ENCODE measurements around the gene IGF2BP3. TPM values are rescaled to one million over a fixed set of nuclear protein-coding genes. Genes with fewer than 3 reads are reported as not detected.

Gene IGF2BP3
- total and polyA plus RNA-seq, 8 donors: 1.8 to 63.2 (median 57.4) TPM

- peak overlapping the region in 1 of 2 donors; percentile 48 for H3K4me3 ChIP-seq
- no peak overlapping the region for H3K27ac ChIP-seq
- peaks cover 98 to 100% of the 10 kb centered on the region in 2 donors for H3K27me3 ChIP-seq
- ATAC-seq (no peak), DNase-seq (no peak)
- TF ChIP-seq CTCF (IDR thresholded peaks at IDR 0.05): no peak
- no peaks in the 10 kb centered on the region for H3K9me3 ChIP-seq
- no peaks in the 10 kb centered on the region for H3K36me3 ChIP-seq
- intact Hi-C loops (cut with DNase I): no loop called here
- H3K4me1 ChIP-seq: peaks cover 15 to 34% of the 10 kb centered on the region in 2 donors
Measured at GRCh38 chr7:23474829-23475575, 4.7 kb upstream of the IGF2BP3 start.

- intact Hi-C loops (cut with DNase I): no loop called here
- TF ChIP-seq CTCF (IDR thresholded peaks at IDR 0.05): no peak
- peaks cover 18 to 42% of the 10 kb centered on the region in 2 donors for H3K4me1 ChIP-seq
- DNase-seq (peak; percentile 85 to 98 (median 94)), ATAC-seq (peak; percentile 91)
- H3K36me3 ChIP-seq: no peaks in the 10 kb centered on the region
- no peaks in the 10 kb centered on the region for H3K9me3 ChIP-seq
- peak overlapping the region; percentile 5 to 48 for H3K4me3 ChIP-seq
- peaks cover 97 to 100% of the 10 kb centered on the region in 2 donors for H3K27me3 ChIP-seq
- no peak overlapping the region for H3K27ac ChIP-seq
Measured at GRCh38 chr7:23474094-23474828, 4.0 kb upstream of the IGF2BP3 start.

- no peaks in the 10 kb centered on the region for H3K9me3 ChIP-seq
- H3K4me1 ChIP-seq: peaks cover 23 to 47% of the 10 kb centered on the region in 2 donors
- no peaks in the 10 kb centered on the region for H3K36me3 ChIP-seq
- intact Hi-C loops (cut with DNase I): no loop called here
- peaks cover 97 to 100% of the 10 kb centered on the region in 2 donors for H3K27me3 ChIP-seq
- ATAC-seq (peak; percentile 28), DNase-seq (peak in 1 of 4 donors; percentile 32)
- H3K27ac ChIP-seq: no peak overlapping the region
- peak overlapping the region; percentile 5 to 48 for H3K4me3 ChIP-seq
- no peak for TF ChIP-seq CTCF (IDR thresholded peaks at IDR 0.05)
Measured at GRCh38 chr7:23473844-23474093, 3.5 kb upstream of the IGF2BP3 start.

- ATAC-seq (no peak), DNase-seq (peak in 1 of 4 donors; percentile 50)
- intact Hi-C loops (cut with DNase I): no loop called here
- Histone ChIP-seq H3K36me3 (no peaks in the 10 kb centered on the region), H3K9me3 (no peaks in the 10 kb centered on the region), H3K4me3 (peak overlapping the region in 1 of 2 donors; percentile 48), H3K4me1 (peaks cover 25 to 52% of the 10 kb centered on the region in 2 donors), H3K27ac (no peak overlapping the region), H3K27me3 (peaks cover 97 to 100% of the 10 kb centered on the region in 2 donors)
- no peak for TF ChIP-seq CTCF (IDR thresholded peaks at IDR 0.05)
Measured at GRCh38 chr7:23472956-23473843, 2.9 kb upstream of the IGF2BP3 start.
